Gastrocnemius medialis (tissue), 4 donors: ENCODE measurements around the gene PRPF31.

Experiments used
- CTCF ChIP-seq, 5 experiments: fragments of 450-650 bp in 3 of 5; fragments of 200-600 bp in 2 of 5; sonication (generic) in 2 of 5; IDR thresholded peaks in 4 of 5; conservative IDR thresholded peaks in 1 of 5; 1 replicate in 4 of 5; 2 replicates in 1 of 5; pipeline ENCODE4 v1.5.1; 2016 to 2019; ENCODE audit warnings: antibody characterized with exemption in 5 of 5, mild to moderate bottlenecking in 3 of 5, moderate library complexity in 3 of 5
- POLR2A ChIP-seq, 2 donors: fragments of 450-650 bp; IDR thresholded peaks; one replicate each; pipeline ENCODE4 v1.6.1; 2017; ENCODE audit warnings: antibody characterized with exemption in 2 of 2, mild to moderate bottlenecking in 2 of 2, moderate library complexity in 2 of 2

- TF ChIP-seq CTCF (IDR thresholded peaks at IDR 0.05 in 4 of 5, conservative IDR thresholded peaks at IDR 0.05 in 1 of 5): no peak
- TF ChIP-seq POLR2A (IDR thresholded peaks at IDR 0.05): no peak
Observed at GRCh38 chr19:54164369-54165068, 49.0 kb downstream of the PRPF31 start.
